GM18870 (cell line): ENCODE measurements around the gene HIGD1A.
"Not testable (repeated sequence)": the region's sequence is repeated elsewhere in the genome, so short reads cannot be mapped to it uniquely, and the experiment has no call there.

ENCODE experiments used
- ATAC-seq: cut with Tn5 transposase; IDR thresholded peaks from one replicate; pipeline ENCODE4 v1.9.1; 2021; ENCODE audit warnings: moderate library complexity; ENCODE audit not compliant: unreplicated experiment

Gene HIGD1A

DNA sequence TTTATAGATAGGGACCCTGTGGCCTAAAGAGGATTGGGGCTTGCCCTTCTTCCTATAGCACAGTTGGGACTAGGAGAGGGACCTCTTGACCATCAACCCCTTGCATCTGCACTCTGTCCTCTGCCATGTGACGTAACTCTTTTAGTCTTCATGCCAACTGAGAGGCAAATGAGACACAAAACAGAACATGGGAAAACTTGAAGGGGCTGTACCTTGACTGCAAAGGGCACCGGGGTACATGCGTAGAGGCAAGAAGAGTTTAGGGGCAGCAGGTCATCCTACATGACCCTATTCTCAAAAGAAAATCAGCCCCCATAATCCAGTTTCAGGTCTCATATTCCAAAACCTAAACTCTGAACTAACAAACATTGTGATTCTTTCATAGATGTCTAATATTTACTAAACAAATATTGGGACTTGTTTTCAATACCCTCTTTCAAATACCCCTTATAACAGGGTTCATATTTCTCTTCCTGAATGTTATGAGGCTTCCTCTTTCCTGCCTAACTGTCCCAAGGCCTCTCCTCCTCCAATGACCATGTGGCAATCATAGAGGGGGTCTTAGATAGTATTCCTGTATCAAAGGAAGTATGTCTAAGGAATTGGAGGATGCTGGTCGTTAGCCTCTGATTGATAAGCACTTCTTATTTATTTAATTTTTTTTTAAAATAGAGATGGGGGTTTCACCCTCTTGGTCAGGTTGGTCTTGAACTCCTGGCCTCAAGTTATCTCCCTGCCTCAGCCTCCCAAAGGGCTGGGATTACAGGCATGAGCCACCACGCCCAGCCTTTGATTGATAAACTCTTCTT lies 25.5 kb upstream of the HIGD1A start:
- ATAC-seq, result no peak

DNA sequence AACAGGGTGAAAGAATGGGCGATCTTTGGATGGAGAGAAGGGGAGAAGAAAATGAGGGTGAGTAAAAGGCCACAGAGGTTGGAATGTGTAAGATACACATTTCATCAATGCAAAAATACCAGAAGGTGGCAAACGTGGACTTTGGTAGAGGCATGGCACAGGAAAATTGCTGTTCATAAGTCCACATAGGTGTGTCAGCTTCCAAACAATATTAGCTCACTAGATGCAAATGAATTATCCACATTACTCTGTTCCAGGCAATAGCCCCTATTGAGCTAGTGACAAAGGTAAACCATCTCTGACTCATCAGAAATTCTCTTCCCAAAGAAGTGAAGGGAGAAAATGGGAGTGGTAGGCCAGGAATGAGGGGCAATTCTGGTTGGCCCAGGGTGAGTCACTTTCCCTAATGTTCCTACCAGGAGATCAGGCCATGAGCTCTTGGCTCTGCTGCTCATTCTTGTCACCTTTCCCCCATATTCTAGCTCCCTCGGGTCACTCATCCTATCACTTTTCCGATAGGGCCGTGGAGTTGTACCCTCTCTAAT lies 24.9 kb upstream of the HIGD1A start:
- ATAC-seq, result no peak

GRCh38 chr3:42827654-42828053 lies 23.4 kb upstream of the HIGD1A start:
- no peak for ATAC-seq

DNA sequence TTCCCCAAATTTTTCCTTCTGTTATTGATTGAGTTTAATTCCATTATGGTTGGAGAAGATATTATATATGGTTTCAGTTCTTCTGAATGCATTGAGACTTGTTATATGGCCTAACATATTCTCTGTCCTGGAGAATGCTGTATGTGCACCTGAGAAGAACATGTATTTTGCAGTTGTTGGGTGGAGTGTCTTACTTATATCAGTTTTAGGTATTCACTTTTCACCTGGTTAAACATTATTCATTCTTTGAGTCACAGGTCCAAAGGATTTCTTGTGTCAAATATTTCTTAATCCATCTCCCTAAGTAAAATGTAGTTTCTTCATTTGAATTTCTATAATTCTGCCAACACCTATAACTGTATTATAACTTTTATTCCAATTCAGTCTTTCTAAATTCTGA lies 22.7 kb upstream of the HIGD1A start:
- no peak for ATAC-seq

DNA sequence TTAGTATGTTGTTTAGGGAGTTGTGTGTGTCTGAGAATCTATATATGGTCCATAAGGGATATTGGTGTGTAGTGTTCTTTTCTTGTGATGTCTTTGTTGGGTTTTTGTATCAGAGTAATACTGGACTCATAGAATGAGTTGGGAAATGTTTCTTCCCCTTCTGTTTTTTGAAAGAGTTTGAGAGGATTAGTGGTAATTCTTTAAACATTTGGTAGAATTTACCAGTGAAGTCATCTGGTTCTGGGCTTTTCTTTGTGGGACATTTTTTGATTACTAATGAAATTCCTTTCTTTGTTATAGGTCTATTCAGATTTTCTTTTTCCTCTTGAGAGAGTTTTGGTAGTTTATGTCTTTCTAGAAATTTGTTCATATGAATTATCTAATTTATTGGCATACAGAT lies 21.9 kb upstream of the HIGD1A start:
- ATAC-seq, result no peak

GRCh38 chr3:42823351-42823750 lies 19.1 kb upstream of the HIGD1A start:
- no peak for ATAC-seq

DNA sequence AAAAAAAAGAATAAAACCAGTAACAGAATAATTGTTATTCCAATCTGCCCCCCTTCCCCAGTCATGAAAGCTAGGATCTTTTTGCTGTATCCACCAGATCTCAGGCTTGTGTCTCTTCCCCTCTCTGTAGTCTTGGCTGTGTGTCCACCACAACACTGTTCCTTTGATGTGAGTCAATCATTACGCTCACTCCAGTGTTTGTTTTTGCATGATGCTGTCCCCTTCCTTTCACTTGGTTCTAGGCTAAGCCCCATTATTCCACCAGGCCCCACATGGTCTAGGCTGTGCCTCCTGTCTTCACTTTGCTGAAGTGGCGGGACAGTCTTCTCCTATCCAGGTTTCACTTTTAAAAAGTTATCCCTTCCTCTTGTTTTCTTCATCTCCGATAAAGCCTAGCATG lies 18.5 kb upstream of the HIGD1A start:
- ATAC-seq, result no peak

DNA sequence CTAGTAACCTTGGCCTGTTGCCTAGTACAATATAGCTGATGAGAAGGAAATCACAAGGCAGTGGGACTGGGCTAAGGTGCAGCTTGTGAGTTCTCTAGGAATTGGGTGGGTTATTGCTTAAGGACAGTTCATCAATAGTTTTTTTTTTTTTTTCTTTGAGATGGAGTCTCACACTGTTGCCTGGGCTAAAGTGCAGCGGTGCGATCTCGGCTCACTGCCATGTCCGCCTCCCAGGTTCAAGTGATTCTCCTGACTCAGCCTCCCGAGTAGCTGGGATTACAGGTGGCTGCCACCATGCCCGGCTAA lies 16.4 kb upstream of the HIGD1A start:
- ATAC-seq, result no peak

- ATAC-seq, result no peak
Observed at GRCh38 chr3:42819351-42819965, 15.2 kb upstream of the HIGD1A start.

GRCh38 chr3:42815826-42816225 lies 11.5 kb upstream of the HIGD1A start:
- ATAC-seq, result no peak

- no peak for ATAC-seq
Observed at GRCh38 chr3:42814914-42815507, 10.7 kb upstream of the HIGD1A start.

GRCh38 chr3:42814246-42814645 lies 10.0 kb upstream of the HIGD1A start:
- no peak for ATAC-seq

DNA sequence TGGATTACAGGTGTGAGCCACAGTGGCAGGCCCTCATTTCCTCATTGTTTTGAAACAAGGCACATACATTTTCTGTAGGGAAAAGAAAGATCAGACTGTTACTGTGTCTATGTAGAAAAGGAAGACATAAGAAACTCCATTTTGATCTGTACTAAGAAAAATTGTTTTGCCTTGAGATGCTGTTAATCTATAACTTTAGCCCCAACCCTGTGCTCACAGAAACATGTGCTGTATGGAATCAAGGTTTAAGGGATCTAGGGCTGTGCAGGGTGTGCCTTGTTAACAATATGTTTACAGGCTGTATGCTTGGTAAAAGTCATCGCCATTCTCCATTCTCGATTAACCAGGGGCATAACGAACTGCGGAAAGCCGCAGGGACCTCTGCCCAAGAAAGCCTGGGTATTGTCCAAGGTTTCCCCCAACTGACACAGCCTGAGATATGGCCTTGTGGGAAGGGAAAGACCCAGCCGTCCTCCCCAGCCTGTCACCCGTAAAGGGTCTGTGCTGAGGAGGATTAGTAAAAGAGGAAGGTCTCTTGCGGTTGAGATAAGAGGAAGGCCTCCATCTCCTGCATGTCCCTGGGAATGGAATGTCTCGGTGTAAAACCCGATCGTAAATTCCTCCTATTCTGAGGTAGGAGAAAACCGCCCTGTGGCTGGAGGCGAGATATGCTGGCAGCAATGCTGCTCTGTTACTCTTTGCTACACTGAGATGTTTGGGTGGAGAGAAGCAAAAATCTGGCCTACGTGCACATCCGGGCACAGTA lies 7.0 kb upstream of the HIGD1A start:
- ATAC-seq, result not testable (repeated sequence)

GRCh38 chr3:42810706-42811105 lies 6.4 kb upstream of the HIGD1A start:
- ATAC-seq, result not testable (repeated sequence)

GRCh38 chr3:42809202-42809601 lies 4.9 kb upstream of the HIGD1A start, which contains the start of gene ACKR2:
Gene ACKR2, plus strand, starts transcription at chr3:42809445. Its CDS starts 55,058 bp downstream, at chr3:42864503.
- ATAC-seq, result no peak

DNA sequence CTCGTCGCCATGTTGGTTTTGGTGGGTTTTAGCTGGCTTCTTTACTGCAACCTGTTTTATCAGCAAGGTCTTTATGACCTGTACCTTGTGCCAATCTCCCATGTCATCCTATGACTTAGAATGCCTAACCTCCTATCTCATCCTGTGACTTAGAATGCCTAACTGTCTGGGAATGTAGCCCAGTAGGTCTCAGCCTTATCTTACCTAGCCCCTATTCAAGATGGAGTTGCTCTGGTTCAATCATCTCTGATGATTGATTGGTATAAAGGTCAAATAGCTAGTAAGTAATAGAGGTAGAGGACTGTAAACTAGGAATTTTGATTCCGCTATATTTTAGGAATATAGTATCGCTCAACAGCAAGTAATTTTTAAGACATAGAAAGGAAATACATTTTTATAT lies 3.6 kb upstream of the HIGD1A start:
- ATAC-seq, result no peak

- no peak for ATAC-seq
Observed at GRCh38 chr3:42805141-42805821, 991 bp upstream of the HIGD1A start.

- ATAC-seq, result no peak
Observed at GRCh38 chr3:42804831-42805132, 492 bp upstream of the HIGD1A start.

- peak; percentile 30 for ATAC-seq
Observed at GRCh38 chr3:42803414-42804105, 730 bp downstream of the HIGD1A start.

DNA sequence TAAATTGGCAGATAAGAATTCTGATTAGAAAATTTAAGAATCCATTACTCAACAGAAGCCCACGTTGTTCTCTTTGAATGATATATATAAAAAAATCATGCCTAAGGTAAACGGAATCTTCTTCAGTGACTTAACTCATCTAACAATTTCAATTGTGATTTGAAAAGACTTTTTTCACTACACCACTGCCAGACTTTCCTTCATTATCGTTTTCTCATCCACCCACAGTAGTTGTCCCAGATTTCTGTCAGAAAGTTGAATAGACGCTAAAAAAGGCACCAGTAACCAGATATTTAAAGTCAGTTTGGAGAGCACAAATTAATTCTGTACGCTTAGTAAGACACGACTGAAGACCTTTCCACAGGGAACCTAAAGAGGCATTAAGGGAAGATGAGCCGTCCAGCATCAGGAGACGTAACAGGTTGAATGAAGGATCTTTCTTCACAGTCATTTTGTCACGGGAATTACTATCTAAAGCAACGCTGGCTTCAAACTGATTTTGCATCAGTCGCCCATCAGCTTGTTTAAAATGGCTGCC lies 1.3 kb downstream of the HIGD1A start:
- no peak for ATAC-seq
